Superior temporal gyrus (tissue), 1 donor: ENCODE data around the gene REX1BD.

Experiments used
- DNase-seq: peaks from one replicate; pipeline ENCODE4 v3.0.0-alpha.2; 2016; ENCODE audit errors: extremely low spot score

The REX1BD gene

DNA sequence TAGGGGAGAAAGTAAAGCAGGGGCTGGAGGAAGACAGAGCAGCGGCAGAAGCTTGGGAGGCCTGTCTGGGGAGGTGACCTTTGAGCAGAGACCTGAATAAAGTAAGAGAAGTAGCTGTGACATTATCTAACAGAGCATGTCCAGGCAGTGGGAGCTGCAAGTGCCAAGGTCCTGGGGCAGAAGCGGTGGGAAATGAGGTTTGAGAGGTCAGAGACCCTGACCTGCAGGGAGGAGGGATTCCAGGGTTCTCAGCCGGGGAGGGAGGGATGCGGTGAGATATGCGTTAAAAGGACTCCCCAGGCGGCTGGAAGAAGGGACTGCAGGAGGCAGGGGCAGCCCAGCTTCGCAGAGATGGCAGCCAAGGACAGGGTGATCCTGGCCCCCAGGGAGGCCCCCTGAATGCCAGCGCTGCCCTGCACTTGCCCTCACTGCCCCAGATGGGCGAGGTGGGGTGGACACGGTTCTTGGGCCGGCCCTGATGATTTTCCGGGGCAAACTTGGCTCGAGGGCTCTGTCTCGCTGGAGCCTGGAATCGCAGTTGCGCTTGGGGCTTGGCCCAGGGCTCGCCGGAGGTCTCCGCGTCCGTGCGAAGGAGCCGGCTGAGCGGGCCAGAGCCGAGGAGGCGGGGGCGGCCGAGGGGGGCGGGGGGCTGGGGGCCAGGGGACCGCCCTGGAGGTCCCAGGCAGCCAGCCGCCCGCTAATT, 14.8 kb downstream of the REX1BD start:
- no peak for DNase-seq

DNA sequence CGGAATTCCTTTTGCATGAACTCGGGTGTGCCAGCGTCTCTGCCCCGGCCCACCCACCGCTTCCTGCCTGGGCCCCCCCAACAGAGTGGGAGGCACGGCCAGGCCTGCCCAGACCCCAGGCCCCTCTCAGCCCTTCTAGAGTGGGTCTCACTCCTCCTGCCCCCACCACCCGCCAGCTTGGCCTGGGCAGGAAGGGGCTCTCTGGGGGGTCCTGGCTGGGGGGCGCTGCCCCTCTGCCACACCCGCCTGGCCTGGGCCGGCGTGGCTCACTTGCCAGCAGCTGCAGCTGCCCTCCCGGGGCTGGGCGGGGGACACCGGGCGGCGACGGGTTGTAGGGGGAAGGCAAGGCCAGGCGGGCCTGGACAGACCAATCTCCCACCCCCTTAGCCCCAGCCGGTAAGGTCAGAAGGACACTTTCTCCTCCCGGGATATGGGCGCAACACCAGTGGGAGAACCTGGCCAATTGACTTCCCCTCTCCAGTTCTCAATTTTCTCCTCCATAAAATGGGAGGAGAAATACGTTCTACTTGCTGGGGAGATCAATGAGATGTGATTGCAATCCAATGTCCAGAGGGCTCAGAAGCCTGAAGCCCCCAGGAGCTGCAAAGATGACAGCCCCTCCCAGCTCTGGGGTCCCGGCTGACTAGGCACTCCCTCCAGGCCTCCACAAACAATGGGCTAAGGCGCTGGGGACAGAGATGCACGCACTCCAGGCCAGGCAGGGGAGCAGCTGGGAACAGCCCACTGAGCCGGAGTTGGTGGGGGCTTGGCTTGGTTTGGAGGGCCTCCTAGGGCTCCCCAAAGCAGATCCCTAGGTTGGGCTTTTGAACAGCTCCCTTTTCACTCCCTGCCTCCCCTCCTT, 15.6 kb downstream of the REX1BD start:
- DNase-seq = no peak

DNA sequence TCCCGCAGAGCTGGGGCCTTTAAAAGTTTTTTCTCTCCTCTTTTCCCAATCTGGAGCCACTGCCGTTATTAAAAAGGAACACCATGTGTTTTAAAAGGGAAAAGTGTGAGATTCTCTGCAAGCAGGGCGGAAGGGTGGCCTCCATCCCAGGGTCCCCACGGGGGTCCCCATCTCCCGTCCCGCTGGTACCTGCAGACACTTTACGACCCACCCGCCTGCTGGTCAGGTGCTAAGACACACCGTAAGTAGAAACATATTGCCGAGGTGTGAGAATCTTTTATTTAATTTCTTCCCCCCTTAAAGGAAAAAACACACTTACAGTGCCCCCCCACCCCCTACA, 16.2 kb downstream of the REX1BD start:
- no peak for DNase-seq

DNA sequence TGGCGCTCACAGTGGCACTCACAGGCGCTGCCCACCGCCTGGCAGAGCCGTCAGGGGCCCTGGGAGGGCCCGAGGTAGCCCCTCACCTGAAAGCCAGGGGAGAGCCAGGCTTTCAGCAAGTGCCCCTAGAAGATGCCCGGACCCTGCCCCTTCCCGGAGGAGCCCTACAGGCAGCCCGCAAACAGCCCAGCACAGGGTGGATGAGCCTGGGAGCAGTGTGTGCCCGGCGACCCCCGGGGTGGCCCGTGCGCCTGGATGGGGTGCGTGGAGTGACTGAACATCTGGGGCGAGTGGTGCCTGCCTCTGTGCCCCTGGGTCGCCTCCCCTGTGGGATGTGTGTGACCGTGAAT, 16.6 kb downstream of the REX1BD start:
- no peak for DNase-seq

DNA sequence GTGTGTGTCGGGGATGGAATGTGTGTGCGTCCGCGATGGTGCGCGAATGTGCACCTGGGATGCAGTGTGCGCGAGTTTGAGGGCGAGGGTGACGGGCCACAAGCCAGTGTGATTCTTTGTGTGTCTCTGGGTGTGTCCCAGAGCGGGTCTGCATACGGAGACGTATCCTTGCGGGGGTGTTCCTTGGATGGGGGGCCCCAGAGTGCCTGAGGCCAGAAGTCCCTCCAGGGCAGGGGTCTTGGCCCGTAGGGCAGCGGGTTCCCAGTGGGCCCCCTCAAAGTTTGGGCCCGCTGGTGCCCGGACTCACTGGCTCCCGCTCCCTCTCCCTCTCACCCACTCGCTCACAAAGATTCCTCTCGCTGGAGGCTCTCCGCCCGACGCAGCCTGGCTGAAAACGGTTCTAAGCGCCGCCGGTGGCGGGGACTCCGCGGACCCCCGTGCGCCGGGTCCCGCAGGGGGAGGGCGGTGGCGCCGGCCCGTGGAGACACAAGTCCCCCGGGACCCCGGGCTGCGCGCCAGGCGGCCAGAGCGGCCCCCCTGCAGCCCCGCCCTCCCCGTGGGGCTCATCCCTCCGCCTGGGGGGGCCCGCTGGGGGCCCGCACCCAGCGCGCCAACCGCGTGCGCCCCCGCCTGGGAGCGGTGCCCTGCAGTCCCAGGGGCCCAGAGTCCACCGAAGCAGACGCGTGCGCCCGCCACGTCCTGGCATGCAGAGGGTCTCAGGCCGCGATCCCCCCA, 17.1 kb downstream of the REX1BD start:
- no peak for DNase-seq

DNA sequence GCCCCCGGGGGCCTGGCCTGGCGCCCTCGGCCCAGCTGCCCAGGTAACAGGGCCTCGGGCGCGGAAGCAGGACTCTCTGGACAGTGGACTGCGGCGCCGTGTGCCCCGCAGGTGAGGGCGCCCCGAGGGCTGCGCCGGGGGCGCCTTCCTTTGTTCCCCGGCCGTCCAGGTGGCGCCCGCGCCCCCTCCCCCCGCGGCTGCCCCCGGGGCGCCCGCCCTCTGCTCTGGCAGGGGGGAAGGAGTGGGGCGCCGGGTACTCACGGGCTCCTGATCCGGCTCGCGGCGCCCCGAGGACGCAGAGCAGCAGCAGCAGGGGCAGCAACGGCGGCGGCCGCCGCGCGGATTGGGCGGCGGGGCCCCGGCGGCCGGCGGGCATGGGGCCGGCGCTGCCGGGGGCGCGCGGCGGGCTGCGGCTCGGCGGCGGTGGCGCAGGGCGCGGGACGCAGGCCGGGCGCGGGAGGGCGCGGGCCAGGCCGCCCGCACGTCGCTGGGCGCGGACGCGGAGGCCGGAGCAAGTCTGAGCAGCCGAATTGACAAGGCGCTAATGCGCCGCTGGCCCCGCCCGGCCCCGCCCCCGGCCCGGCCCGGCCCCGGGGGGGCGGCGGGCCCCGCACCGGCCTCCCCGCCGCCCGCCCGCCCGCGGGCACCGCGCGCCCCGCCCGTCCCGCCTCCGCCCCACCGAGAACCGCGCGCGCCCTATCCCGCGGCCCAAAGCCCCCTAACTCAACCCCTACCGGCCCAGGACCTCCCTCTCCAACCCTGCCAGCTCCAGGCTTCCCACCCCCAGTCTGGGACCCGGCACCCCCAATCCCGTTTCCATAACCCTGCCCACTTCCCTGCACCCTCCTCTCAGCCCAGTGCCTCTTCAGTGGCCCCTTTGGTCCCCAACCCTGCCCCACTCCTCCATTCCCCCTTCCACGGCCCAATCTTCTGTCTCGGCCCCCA, 18.0 kb downstream of the REX1BD start, which contains the start of gene CRLF1:
CRLF1 (minus strand) TSS at position 519 of the 945 bp plus-strand sequence; CDS start at position 376, 143 bp downstream.
- DNase-seq = no peak

DNA sequence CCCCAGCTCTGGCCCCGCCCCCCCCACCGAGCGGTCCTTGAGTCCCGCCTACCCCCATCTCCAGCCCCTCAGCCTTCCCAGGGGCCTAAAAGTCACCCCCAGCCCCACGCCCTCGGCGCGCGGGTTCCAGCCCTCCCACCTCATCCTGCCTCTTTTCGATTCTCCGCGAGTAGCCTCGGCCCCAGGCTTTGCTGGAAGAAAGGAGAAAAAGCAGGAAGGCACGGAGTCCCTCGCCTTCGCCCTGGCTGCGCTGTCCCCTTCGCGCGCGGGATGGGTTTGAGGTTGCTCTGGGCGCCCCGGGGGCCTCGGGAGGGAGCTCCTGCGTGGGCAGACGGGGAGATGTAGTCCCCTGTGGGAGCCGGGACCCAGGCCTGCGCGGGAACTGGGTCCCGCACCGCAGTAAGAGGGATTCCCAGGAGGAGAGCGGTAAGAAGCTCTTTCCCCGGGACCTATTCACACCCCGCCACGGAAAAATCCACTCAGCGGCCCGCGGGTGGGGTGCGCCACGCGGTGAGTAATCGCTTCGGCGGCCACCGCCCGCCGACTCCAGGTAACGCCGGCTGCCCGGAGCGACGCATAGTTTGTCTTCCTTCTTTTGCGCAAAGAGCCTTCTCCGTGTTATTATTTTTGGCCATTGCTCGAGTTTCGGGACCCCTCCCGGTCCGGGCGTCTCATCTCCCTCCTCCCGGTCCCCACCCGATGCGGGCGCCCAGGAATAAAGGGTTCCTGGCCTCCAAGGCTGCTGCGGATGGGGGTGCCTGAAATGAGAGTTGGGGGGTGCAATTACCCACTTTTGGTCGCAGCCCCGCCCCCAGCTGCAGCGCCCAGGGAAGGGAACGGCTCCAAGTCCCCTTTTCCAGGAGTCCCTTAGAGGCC, 18.9 kb downstream of the REX1BD start:
- no peak for DNase-seq

DNA sequence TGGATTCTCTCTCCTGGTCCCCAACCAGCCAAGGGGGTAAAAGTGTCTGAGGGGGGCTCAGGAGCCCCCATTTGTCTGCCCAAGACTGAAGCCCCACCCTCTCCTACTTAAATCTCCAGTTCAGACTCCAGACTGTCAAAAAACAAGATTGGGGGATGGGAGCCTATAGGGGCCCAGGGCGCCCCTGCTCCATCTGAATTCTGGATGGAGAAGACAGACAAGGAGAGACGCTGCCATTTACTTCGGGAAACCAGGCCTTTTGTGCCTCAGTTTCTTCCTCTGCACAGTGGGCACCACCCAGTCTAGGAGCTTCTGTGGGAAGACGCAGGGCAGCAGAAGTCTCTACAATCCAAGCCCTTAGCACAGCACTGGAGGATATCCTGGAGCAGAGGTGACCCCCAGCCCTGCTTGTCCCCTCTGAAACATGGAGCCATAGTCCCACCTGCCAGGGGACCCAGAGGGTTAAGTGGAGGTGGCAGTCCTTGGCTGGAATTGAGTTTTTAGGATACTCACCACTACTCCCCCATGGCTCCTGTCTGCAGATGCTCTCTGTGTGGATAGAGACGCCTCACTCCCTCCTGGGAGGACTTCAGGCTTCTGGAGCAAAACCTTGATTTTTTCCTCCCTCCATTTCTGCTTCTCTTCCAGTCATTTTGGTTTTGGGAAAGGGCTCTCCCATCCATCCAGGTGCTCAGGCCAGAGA, 19.7 kb downstream of the REX1BD start:
- DNase-seq = no peak

DNA sequence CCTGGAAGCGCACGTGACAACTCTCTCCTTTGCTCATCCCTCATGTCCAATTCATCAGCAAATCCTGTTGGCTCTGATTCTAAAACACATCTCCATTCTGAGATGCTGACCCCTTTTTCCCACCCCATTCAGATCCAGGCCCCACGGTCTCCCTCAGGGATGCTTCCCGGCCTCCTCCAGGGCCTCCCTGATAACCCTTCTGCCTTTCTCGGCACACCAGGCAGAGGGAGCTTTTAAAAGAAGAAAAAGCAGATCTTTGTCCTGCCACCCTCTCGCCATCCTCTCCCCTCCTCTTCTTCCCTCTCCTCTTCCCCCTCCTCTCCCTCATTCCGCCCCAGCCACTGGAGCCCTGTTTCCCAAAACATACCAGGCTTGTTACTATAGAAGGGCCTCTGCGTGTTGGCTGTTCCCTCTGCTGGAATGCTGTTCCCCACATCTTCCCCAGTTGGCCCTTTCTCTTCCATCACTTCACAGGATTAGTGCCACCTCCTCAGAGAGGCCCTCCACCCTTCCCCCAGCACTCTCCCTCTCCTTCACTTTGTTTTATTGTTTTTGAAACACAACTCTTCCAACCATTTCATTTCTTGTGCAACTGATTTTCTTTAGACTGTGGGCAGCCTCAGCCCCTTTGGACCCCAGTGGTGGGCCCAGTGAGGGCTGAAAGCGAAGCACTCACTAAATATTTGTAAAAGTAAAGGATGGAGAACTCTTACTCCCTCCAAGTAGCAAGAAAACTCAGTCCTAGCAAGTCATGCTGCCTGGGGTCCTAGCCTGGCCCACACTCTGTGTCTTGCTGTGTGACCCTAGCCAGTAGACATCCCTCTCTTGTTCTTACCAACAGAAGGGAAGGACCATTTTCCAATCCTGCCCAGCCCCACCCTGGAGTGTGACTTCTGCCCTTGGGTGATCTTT, 20.5 kb downstream of the REX1BD start:
- DNase-seq = no peak

DNA sequence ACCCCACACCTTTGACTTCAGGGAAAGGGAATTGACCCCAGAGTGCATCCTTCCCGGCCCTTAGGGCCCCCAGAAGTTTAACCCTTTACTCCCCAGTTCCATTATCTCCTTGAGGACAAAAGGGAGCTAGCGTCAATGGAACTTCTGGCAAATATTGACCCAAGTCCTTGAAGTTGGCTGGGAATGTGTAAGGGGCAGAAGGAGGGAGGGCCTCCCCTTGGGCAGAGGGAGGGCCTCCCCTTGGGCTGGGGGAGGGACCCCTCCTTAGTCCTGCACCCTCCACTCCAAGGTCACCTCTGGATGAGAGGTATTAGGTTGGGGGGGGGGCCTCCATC, 21.1 kb downstream of the REX1BD start:
- no peak for DNase-seq

DNA sequence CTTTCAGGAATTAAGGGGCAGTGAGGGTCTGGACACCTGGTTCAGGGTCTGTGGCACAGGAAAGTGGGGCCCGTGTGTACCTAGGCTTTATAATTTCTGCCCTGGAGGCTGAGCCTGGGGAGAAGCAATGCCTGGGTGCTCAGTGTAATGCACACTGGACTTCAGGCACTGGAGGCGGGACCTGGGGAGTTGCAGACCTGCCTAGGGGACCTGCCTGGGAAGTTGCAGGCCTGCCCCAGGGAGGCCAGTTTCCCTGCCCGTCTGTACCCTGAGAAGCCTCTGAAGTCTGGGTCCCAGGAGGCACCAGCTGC, 21.6 kb downstream of the REX1BD start:
- no peak for DNase-seq

DNA sequence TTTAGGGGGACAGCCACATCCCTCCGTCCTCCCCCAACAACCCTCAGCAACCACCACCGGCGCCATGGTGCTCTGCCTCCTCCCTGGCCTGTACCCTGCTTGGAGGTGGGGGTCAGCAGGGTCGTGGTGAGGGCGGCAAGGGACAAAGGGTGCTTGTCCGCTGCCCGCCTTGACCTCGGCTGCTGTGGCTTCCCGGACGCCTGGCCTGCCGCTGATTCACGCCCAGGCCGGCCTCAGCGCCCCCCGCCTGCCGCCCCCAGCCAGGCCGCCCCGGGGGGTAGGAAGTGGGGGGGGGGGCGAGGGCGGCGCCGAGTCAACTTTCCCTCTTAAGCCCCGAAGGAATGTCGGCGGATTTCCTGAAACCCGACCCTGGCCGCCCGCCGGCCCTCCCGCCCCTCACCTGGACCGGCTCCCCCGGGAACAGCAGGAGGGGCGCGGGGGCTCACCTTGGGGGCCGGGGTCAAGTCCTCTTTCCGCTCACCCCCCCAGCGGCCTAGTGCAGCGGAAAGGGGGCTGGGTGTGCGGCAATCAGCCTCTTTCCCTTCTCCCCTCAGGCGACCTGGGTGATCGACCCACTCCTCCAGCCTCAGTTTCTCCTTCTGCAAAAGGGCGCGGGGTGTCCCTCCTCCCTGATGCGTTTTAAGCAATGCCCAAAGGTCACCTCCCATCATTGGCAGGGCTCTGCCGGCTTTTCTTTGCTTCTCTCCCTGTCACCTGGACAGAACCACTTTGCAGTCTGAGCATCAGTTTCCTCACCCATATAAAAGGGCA, 22.1 kb downstream of the REX1BD start:
- DNase-seq = no peak

DNA sequence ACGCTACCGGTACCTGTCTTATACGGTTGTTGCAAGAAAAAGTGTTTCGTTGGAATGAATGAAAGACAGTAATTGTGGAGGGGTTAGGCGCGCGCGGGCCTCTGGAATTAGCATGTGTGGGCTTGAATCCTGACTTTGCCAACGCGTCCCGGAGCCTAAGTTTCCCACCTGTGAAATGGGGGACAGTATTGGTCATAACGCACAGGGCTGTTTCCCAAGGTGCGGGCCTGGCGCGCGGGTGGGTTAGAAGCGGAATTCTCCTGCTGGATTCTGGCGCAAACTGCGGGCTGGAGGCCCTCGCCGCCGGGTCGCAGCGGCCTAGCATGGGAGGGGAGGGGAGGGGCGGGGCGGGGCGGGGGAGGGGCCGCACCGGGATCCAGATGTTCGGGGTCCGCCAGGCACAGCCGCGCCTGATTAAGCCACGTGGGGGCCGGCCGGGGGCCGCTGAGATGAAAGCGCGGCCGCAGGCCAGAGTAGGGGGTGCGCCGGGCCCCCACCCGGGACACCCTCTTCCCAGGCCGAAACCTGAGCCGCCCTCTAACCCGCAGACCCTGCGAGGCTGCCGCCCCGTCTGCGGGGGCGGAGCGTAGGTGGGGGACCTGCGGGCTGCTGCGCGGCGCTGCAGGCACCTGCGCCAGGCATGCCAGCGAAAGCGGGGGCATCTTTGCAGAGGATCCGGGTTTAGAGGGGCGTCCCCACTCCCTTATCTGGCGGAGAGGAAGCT, 22.9 kb downstream of the REX1BD start:
- no peak for DNase-seq

DNA sequence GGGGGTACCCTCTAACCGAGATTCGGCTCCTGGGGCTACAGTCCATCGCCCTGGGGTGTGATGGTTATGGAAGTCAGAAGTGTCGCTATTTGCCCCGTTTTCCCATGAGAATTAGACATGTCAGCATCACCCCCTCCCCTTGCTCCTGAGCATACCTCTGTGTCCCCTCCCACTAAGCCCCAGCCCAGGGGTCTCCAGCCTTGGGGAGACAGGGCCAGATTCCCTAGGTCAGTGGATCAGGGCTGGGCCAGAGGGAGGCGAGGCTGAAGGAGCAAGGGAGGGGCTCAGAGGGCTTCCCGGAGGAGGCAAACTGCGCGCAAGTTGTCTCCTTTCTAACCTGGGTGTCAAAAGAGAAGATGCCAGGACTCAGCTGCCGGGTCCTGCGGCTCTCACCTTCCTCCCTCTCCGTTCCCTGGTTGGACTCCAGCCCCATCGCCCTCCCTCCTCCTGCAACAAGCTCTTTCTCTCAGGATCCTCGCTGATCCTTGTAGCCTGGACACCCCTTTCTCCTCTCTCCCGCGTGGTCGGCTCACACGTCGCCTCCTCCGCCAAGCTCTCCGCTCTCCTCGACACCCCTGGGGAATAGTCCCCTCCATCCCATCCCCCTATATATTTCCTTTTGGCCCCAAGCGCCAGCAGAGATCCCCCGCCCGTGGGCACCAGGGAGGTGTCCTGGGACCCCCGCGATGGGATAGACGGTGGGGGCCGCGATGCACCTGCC, 23.6 kb downstream of the REX1BD start:
- DNase-seq = no peak

DNA sequence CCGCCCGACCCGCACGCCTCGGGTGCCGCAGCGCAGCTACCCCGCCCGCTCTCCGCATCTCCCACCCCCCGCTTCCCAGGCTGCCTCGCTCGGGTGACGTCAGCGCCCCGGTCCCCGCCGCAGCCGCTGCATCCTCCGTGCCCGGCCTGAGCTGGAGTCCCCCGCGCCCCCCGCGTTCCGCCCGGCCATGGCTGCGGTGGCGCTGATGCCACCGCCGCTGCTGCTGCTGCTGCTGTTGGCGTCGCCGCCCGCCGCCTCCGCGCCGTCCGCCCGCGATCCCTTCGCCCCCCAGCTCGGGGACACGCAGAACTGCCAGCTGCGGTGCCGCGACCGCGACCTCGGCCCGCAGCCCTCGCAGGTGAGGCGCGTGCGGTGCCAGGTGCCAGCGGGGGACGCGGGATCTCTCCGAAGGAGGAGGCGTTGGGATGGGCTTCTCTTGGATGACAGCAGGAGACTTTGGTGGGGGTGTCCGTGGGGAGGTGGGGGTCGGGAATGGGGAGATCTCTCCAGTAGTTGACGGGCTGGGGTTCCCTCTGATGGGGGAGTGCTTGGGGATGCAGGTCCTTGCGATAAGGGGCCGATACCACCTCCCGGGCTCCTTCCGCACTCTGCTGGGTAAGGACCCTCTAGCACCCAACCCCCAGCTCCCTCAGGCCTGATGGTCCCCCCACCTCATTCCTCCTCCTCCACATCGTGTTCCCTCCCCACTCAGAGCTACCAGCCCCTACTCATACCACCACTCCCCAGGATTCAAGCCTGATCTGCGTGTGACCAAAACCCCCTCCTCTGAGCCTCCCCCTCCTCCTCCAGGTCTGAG, 24.4 kb downstream of the REX1BD start, which contains the start of gene TMEM59L:
TMEM59L (plus strand) TSS at position 99 of the 817 bp plus-strand sequence; CDS start at position 188, 89 bp downstream.
- no peak for DNase-seq
